ENCODE results near the gene TMED9. TPM values are rescaled to one million over a fixed set of nuclear protein-coding genes. Genes with fewer than 3 reads are reported as not detected.
A peak's percentile ranks its signal among the peaks of the same experiment; 100 is the strongest.

Gene TMED9
- 307 and 376 TPM in 2 replicates for polyA plus RNA-seq (2011; rRNA removed)
- 180 and 243 TPM in 2 replicates for polyA minus RNA-seq (2011; rRNA and poly(A)+ RNA removed)

GRCh38 chr5:177592010-177592834, at the start of gene TMED9:
TMED9 (plus strand) TSS chr5:177592203; CDS start chr5:177592215, 12 bp downstream.
- peak within 1 kb of the TSS; percentile 95 for H3K4me3 ChIP-seq (ENCODE audit: low read depth, low read length)
- peak within 1 kb of the TSS; percentile 88 for H3K27ac ChIP-seq (ENCODE audit: low read depth, low read length)
- peak; percentile 29 for DNase-seq (ENCODE audit: low read depth, low spot score)
- ChIA-PET POLR2A (interaction anchor here (0.6 to 1.8 kb wide), 10 partner anchors 15 to 612 kb away, joined by 3 to 14 read pairs (median 4); partner anchors contain the start of genes DDX41 and HNRNPAB), CTCF (interaction anchor here (0.6 to 1.9 kb wide), 7 partner anchors 10 to 99 kb away, joined by 3 to 13 read pairs (median 4); no protein-coding TSS in a partner anchor)
- peaks cover 5% of the 10 kb centered on the region; the same call in 1 of the 2 replicates for H3K9me3 ChIP-seq (ENCODE audit: control insufficient read depth, insufficient read depth, low read length)
- no peak for TF ChIP-seq CTCF (IDR thresholded peaks at IDR 0.05; ENCODE audit: low read depth, low read length)
- H3K27me3 ChIP-seq (ENCODE audit: control insufficient read depth, insufficient read depth, low read length): peaks cover 10% of the 10 kb centered on the region

DNA sequence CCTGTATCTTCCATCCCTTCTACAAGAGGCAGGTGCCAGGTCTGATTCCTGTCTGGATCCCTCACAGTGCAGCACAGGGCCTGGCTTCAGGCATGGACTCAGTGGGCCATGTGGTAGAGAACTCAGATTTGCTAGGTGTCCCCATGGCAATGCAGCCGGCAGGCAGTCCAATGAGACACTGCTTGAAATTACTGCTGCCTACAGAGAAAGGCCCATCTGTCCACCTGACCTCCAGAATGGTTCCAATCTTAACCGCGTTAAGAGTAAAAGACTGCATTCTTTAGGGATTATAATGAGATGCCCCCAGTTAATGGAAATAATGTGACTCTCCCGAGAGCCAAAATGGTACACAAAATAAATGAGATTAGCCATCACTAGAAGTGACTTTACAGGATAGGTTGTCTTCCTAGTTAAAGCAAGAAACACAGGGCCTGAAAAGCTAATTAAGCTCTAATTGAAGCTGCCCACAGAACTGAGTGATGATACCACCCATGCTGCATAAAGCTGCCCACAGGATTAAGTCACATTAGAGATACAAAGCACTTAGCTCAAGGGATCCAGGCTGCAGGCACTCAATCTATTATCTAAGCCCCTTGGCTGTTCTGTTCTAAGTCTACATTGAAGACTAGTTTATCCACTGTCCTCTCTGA, 49.1 kb upstream of the TMED9 start:
- ChIA-PET CTCF (interaction anchor here (3.9 kb wide), 1 partner anchor 42 kb away, joined by 22 read pairs; no protein-coding TSS in a partner anchor), POLR2A (no interaction called here)
- H3K27ac ChIP-seq (ENCODE audit: low read depth, low read length): no peak overlapping the region
- DNase-seq (ENCODE audit: low read depth, low spot score): no peak
- H3K27me3 ChIP-seq (ENCODE audit: control insufficient read depth, insufficient read depth, low read length): no peaks in the 10 kb centered on the region
- no peak for TF ChIP-seq CTCF (IDR thresholded peaks at IDR 0.05; ENCODE audit: low read depth, low read length)
- H3K4me3 ChIP-seq (ENCODE audit: low read depth, low read length): no peak overlapping the region
- no peaks in the 10 kb centered on the region for H3K9me3 ChIP-seq (ENCODE audit: control insufficient read depth, insufficient read depth, low read length)

GRCh38 chr5:177545487-177546257, 46.3 kb upstream of the TMED9 start:
- Histone ChIP-seq H3K4me3 (ENCODE audit: low read depth, low read length) (no peak overlapping the region; the same call in 1 of the 2 replicates), H3K27ac (ENCODE audit: low read depth, low read length) (peak overlapping the region; percentile 97), H3K9me3 (ENCODE audit: control insufficient read depth, insufficient read depth, low read length) (no peaks in the 10 kb centered on the region), H3K27me3 (ENCODE audit: control insufficient read depth, insufficient read depth, low read length) (no peaks in the 10 kb centered on the region)
- DNase-seq (ENCODE audit: low read depth, low spot score): peak; percentile 59
- POLR2A ChIA-PET: interaction anchor here (0.6 to 2.9 kb wide), 14 partner anchors 8 to 659 kb away, joined by 3 to 46 read pairs (median 7); partner anchors contain the start of genes B4GALT7, DDX41, HNRNPAB and PDLIM7
- CTCF ChIA-PET: interaction anchor here (0.6 to 3.9 kb wide), 5 partner anchors 10 to 62 kb away, joined by 3 to 22 read pairs (median 4); no protein-coding TSS in a partner anchor
- no peak for TF ChIP-seq CTCF (IDR thresholded peaks at IDR 0.05; ENCODE audit: low read depth, low read length)

- H3K4me3 ChIP-seq (ENCODE audit: low read depth, low read length): no peak overlapping the region
- ChIA-PET POLR2A (interaction anchor here (0.6 to 2.9 kb wide), 12 partner anchors 9 to 658 kb away, joined by 3 to 46 read pairs (median 7); partner anchors contain the start of genes B4GALT7, DDX41, HNRNPAB and PDLIM7), CTCF (interaction anchor here (0.8 to 3.9 kb wide), 8 partner anchors 9 to 142 kb away, joined by 3 to 22 read pairs (median 4); no protein-coding TSS in a partner anchor)
These were observed 45.7 kb upstream of the TMED9 start for GRCh38 chr5:177546258-177546741.

More at GRCh38 chr5:177546258-177546741, 45.7 kb upstream of the TMED9 start:
- Histone ChIP-seq H3K27me3 (ENCODE audit: control insufficient read depth, insufficient read depth, low read length) (no peaks in the 10 kb centered on the region), H3K9me3 (ENCODE audit: control insufficient read depth, insufficient read depth, low read length) (no peaks in the 10 kb centered on the region), H3K27ac (ENCODE audit: low read depth, low read length) (peak overlapping the region; percentile 97)
- peak; percentile 14; the same call in 1 of the 2 replicates for TF ChIP-seq CTCF (IDR thresholded peaks at IDR 0.05; ENCODE audit: low read depth, low read length)
- DNase-seq (ENCODE audit: low read depth, low spot score): peak; percentile 95
